GM20000 (cell line): ENCODE data around the gene ATAD2B.
"Not testable (repeated sequence)": the region's sequence is repeated elsewhere in the genome, so short reads cannot be mapped to it uniquely, and the experiment has no call there.

Source experiments
- DNase-seq: peaks from one replicate; pipeline ENCODE4 v3.0.0; 2012; ENCODE audit warnings: low spot score
- CTCF ChIP-seq: IDR thresholded peaks from 2 replicates; pipeline ENCODE4 v1.5.1; 2012; ENCODE audit warnings: mild to moderate bottlenecking, control low read depth; ENCODE audit errors: extremely low read depth, missing control alignments

Gene ATAD2B

GRCh38 chr2:23789012-23789411 is 137.9 kb downstream of the ATAD2B start:
- TF ChIP-seq CTCF: no peak
- no peak for DNase-seq

GRCh38 chr2:23788100-23788499 is 138.8 kb downstream of the ATAD2B start:
- peak; percentile 15 for DNase-seq

GRCh38 chr2:23784971-23785370 is 142.0 kb downstream of the ATAD2B start:
- no peak for DNase-seq
- no peak for TF ChIP-seq CTCF

More at GRCh38 chr2:23788100-23788499, 138.8 kb downstream of the ATAD2B start:
- no peak for TF ChIP-seq CTCF

- no peak for DNase-seq
- TF ChIP-seq CTCF: no peak
These were observed 144.3 kb downstream of the ATAD2B start for GRCh38 chr2:23782646-23783045.

GRCh38 chr2:23782126-23782525 is 144.8 kb downstream of the ATAD2B start:
- no peak for DNase-seq
- TF ChIP-seq CTCF: no peak

GRCh38 chr2:23780465-23780864 is 146.5 kb downstream of the ATAD2B start:
- DNase-seq: not testable (repeated sequence)

- TF ChIP-seq CTCF: no peak
- no peak for DNase-seq
These were observed 149.1 kb downstream of the ATAD2B start for GRCh38 chr2:23777826-23778225.

- TF ChIP-seq CTCF: no peak
- no peak for DNase-seq
These were observed 150.9 kb downstream of the ATAD2B start for GRCh38 chr2:23776021-23776420.
